ENCODE data around the gene MYO7A. TPM values are rescaled to one million over a fixed set of nuclear protein-coding genes. Genes with fewer than 3 reads are reported as not detected.
A peak's percentile ranks its signal among the peaks of the same experiment; 100 is the strongest.

The MYO7A gene
- total RNA-seq, 1 donor from 2014 or later, result 0.16 TPM

- H3K36me3 ChIP-seq (ENCODE audit: insufficient read depth, low read length), result no peaks in the 10 kb centered on the region
- no peaks in the 10 kb centered on the region for H3K9me3 ChIP-seq (ENCODE audit: insufficient read depth, low read depth, low read length)
- no peak overlapping the region for H3K4me2 ChIP-seq (ENCODE audit: low read length)
- no peak overlapping the region for H3K27ac Mint-ChIP-seq (ENCODE audit: unreplicated experiment)
- no peaks in the 10 kb centered on the region for H3K79me2 ChIP-seq (ENCODE audit: insufficient read depth, low read length)
- TF ChIP-seq EZH2 (IDR thresholded peaks at IDR 0.05; ENCODE audit: insufficient read depth, low read length) (peak; percentile 52), CTCF (IDR thresholded peaks at IDR 0.05; ENCODE audit: insufficient read depth, low read depth, low read length) (no peak)
- no peaks in the 10 kb centered on the region for H3K36me3 Mint-ChIP-seq (ENCODE audit: low read depth, unreplicated experiment)
- peaks cover 7% of the 10 kb centered on the region for H3K27me3 ChIP-seq (ENCODE audit: insufficient read depth, low read length)
- no peaks in the 10 kb centered on the region for H4K20me1 ChIP-seq (ENCODE audit: insufficient read depth, low read length)
- H3K27ac ChIP-seq (ENCODE audit: low read depth, low read length), result no peak overlapping the region
- no peak overlapping the region for H3K9ac ChIP-seq (ENCODE audit: low read length)
- H2AFZ ChIP-seq (ENCODE audit: low read depth, low read length), result no peak overlapping the region
- peaks cover 1% of the 10 kb centered on the region for H3K4me1 Mint-ChIP-seq (ENCODE audit: low read depth, unreplicated experiment)
- no peak overlapping the region for H3K4me3 ChIP-seq (ENCODE audit: insufficient read depth, low read depth, low read length)
- no peaks in the 10 kb centered on the region for H3K9me3 Mint-ChIP-seq (ENCODE audit: unreplicated experiment)
- peaks cover 3% of the 10 kb centered on the region for H3K27me3 Mint-ChIP-seq (ENCODE audit: low read depth, unreplicated experiment)
- no peak overlapping the region for H3K4me3 Mint-ChIP-seq (ENCODE audit: unreplicated experiment)
- H3K4me1 ChIP-seq (ENCODE audit: insufficient read depth, low read length), result peaks cover 16% of the 10 kb centered on the region
- DNase-seq (ENCODE audit: low read depth) (no peak), FAIRE-seq (no peak)
Measured at GRCh38 chr11:77138106-77138649, 10.1 kb downstream of the MYO7A start.

- TF ChIP-seq EZH2 (IDR thresholded peaks at IDR 0.05; ENCODE audit: insufficient read depth, low read length), result no peak
- TF ChIP-seq CTCF (IDR thresholded peaks at IDR 0.05; ENCODE audit: insufficient read depth, low read depth, low read length), result no peak
- Histone ChIP-seq H3K4me2 (ENCODE audit: low read length) (no peak overlapping the region), H3K9me3 (ENCODE audit: insufficient read depth, low read depth, low read length) (no peaks in the 10 kb centered on the region), H3K36me3 (ENCODE audit: insufficient read depth, low read length) (no peaks in the 10 kb centered on the region), H2AFZ (ENCODE audit: low read depth, low read length) (no peak overlapping the region), H4K20me1 (ENCODE audit: insufficient read depth, low read length) (no peaks in the 10 kb centered on the region), H3K79me2 (ENCODE audit: insufficient read depth, low read length) (no peaks in the 10 kb centered on the region), H3K4me3 (ENCODE audit: insufficient read depth, low read depth, low read length) (no peak overlapping the region), H3K27me3 (ENCODE audit: insufficient read depth, low read length) (peaks cover 7% of the 10 kb centered on the region), H3K27ac (ENCODE audit: low read depth, low read length) (no peak overlapping the region), H3K9ac (ENCODE audit: low read length) (no peak overlapping the region), H3K4me1 (ENCODE audit: insufficient read depth, low read length) (peaks cover 16% of the 10 kb centered on the region)
- Mint-ChIP-seq H3K27ac (ENCODE audit: unreplicated experiment) (no peak overlapping the region), H3K4me3 (ENCODE audit: unreplicated experiment) (no peak overlapping the region), H3K27me3 (ENCODE audit: low read depth, unreplicated experiment) (peaks cover 12% of the 10 kb centered on the region), H3K9me3 (ENCODE audit: unreplicated experiment) (no peaks in the 10 kb centered on the region), H3K36me3 (ENCODE audit: low read depth, unreplicated experiment) (no peaks in the 10 kb centered on the region), H3K4me1 (ENCODE audit: low read depth, unreplicated experiment) (peaks cover 1% of the 10 kb centered on the region)
- no peak for FAIRE-seq
- DNase-seq (ENCODE audit: low read depth), result no peak
Measured at GRCh38 chr11:77139201-77139600, 11.2 kb downstream of the MYO7A start.

GRCh38 chr11:77140231-77140851, 12.3 kb downstream of the MYO7A start:
- peaks cover 16% of the 10 kb centered on the region for H3K4me1 ChIP-seq (ENCODE audit: insufficient read depth, low read length)
- no peaks in the 10 kb centered on the region for H3K79me2 ChIP-seq (ENCODE audit: insufficient read depth, low read length)
- no peak overlapping the region for H3K4me2 ChIP-seq (ENCODE audit: low read length)
- no peak overlapping the region for H3K4me3 Mint-ChIP-seq (ENCODE audit: unreplicated experiment)
- H3K9ac ChIP-seq (ENCODE audit: low read length), result no peak overlapping the region
- H3K36me3 ChIP-seq (ENCODE audit: insufficient read depth, low read length), result no peaks in the 10 kb centered on the region
- H3K9me3 Mint-ChIP-seq (ENCODE audit: unreplicated experiment), result no peaks in the 10 kb centered on the region
- no peaks in the 10 kb centered on the region for H3K9me3 ChIP-seq (ENCODE audit: insufficient read depth, low read depth, low read length)
- peaks cover 11% of the 10 kb centered on the region for H3K27me3 ChIP-seq (ENCODE audit: insufficient read depth, low read length)
- no peak overlapping the region for H3K27ac Mint-ChIP-seq (ENCODE audit: unreplicated experiment)
- no peak overlapping the region for H3K4me3 ChIP-seq (ENCODE audit: insufficient read depth, low read depth, low read length)
- peak overlapping the region; percentile 35 for H3K27ac ChIP-seq (ENCODE audit: low read depth, low read length)
- peaks cover 1% of the 10 kb centered on the region for H3K4me1 Mint-ChIP-seq (ENCODE audit: low read depth, unreplicated experiment)
- FAIRE-seq, result no peak
- no peaks in the 10 kb centered on the region for H3K36me3 Mint-ChIP-seq (ENCODE audit: low read depth, unreplicated experiment)
- H3K27me3 Mint-ChIP-seq (ENCODE audit: low read depth, unreplicated experiment), result peaks cover 20% of the 10 kb centered on the region
- peak overlapping the region; percentile 1 for H2AFZ ChIP-seq (ENCODE audit: low read depth, low read length)
- DNase-seq (ENCODE audit: low read depth), result no peak
- no peak for TF ChIP-seq CTCF (IDR thresholded peaks at IDR 0.05; ENCODE audit: insufficient read depth, low read depth, low read length)
- TF ChIP-seq EZH2 (IDR thresholded peaks at IDR 0.05; ENCODE audit: insufficient read depth, low read length), result no peak
- no peaks in the 10 kb centered on the region for H4K20me1 ChIP-seq (ENCODE audit: insufficient read depth, low read length)
